Heart right ventricle (tissue), 16 donors: ENCODE data around the gene TNFRSF6B. TPM values are rescaled to one million over a fixed set of nuclear protein-coding genes. Genes with fewer than 3 reads are reported as not detected.
A peak's percentile ranks its signal among the peaks of the same experiment; 100 is the strongest.

Experiments
- ATAC-seq, 8 donors: fragments of 200-7000 bp; cut with Tn5 transposase; one replicate each; pipeline ENCODE4 v1.9.1; 2020; ENCODE audit warnings: mild to moderate bottlenecking in 8 of 8, moderate library complexity in 8 of 8, moderate number of reproducible peaks in 1 of 8
- DNase-seq, 2 donors: peaks; one replicate each; pipeline ENCODE4 v3.0.0-alpha.2; 2020
- H3K27ac ChIP-seq, 10 donors: fragments of 200-600 bp; sonication (generic) in 2 of 10; one replicate each; pipeline versions ENCODE4 v1.5.0 to v1.8.0; 2020 to 2022; ENCODE audit warnings: mild to moderate bottlenecking in 3 of 10
- H3K27me3 ChIP-seq, 7 donors: fragments of 200-600 bp; one replicate each; pipeline ENCODE4 v1.8.0; 2021 to 2022; ENCODE audit warnings: mild to moderate bottlenecking in 2 of 7
- H3K36me3 ChIP-seq, 9 donors: fragments of 200-600 bp; sonication (generic) in 1 of 9; one replicate each; pipeline versions ENCODE4 v1.5.0 to v1.8.0; 2020 to 2022; ENCODE audit warnings: mild to moderate bottlenecking in 2 of 9
- H3K4me1 ChIP-seq, 9 donors: fragments of 200-600 bp; sonication (generic) in 1 of 9; one replicate each; pipeline versions ENCODE4 v1.5.0 to v1.8.0; 2020 to 2022; ENCODE audit warnings: mild to moderate bottlenecking in 4 of 9
- H3K4me3 ChIP-seq, 10 donors: fragments of 200-600 bp; sonication (generic) in 2 of 10; one replicate each; pipeline versions ENCODE4 v1.5.0 to v1.8.0; 2020 to 2022; ENCODE audit warnings: mild to moderate bottlenecking in 7 of 10, moderate library complexity in 2 of 10
- H3K9me3 ChIP-seq, 11 donors: fragments of 200-600 bp in 10 of 11; sonication (generic) in 2 of 11; one replicate each; pipeline versions ENCODE4 v1.5.0 to v1.8.0; 2013 to 2022; ENCODE audit warnings: mild to moderate bottlenecking in 2 of 11, control low read depth in 1 of 11, moderate library complexity in 1 of 11
- CTCF ChIP-seq, 9 donors: fragments of 200-600 bp; sonication (generic) in 2 of 9; IDR thresholded peaks; one replicate each; pipeline versions ENCODE4 v1.5.0 to v1.8.0; 2021 to 2022; ENCODE audit warnings: antibody characterized with exemption in 9 of 9, mild to moderate bottlenecking in 5 of 9, moderate library complexity in 1 of 9
- WGBS, 2 donors: extraction: QIAGEN DNeasy Blood & Tissue Kit; methylation state at CpG; one replicate each; pipeline ENCODE4 v1.1.7; 2013; ENCODE audit warnings: inconsistent platforms in 1 of 2; 5-methylcytosine and 5-hydroxymethylcytosine counted together
- intact Hi-C, 10 donors: fragments of 100-400 bp; cut with DNase I; formaldehyde crosslinking; loops; one replicate each; pipeline versions ENCODE4 v1.11.1 to v1.14.2; 2022
- polyA plus RNA-seq, 2 donors: library from polyadenylated mRNA; stranded (reverse); fragments of 200-250 nt; gene quantifications; one replicate each; pipeline ENCODE4 v1.2.3, GENCODE V29; 2013
- total RNA-seq, 10 donors: library from RNA; stranded (reverse); fragmentation: NEBNext Ultra II Directional in 3 of 10; extraction: Animal tissue kit (Norgen Biotek cat#: 25700) in 3 of 10; gene quantifications; one replicate each; pipeline versions ENCODE4 v1.2.1 to v1.2.4, GENCODE V29; 2021 to 2023
- donor health status: Arrhythmogenic right ventricular cardiomyopathy.
- donor health status: ischemic (EF 13 %, LVEDD 7.1; RV severe dilation, severe dysfunction).
- donor health status: healthy with polysubstance abuse.
- donor health status: DM: no; HTN: yes; CAD: no.
- donor health status: DM: no; HTN: no; CAD: no.
- donor health status: ischemic (EF 25% LVEDD 6.9; RV normal size, moderate dysfunction).
- donor health status: ischemic (EF 25% LVEDD 5.7; RV mildly dilated, moderate dysfunction).
- donor health status: healthy.
- donor health status: DM: yes; HTN: yes; CAD: no.
- donor health status: Ischemic cardiomyopathy.
- donor health status: ischemic (EF 35%, LVEDD 5.7; RV mildly dilated, moderate dysfunction).
- donor health status: nonischemic (EF 11% LVEDD 7.7; RV severe dilation, severe dysfunction).
- donor health status: DM: yes; HTN: yes; CAD: no.
- donor health status: PGD.
- donor health status: ischemic (EF 29% LVEDD 5.4; RV normal size, mild dysfunction).
- donor health status: nonischemic (EF 23%, LVEDD 6.1; RV moderate dilation, normal function).

TNFRSF6B gene
- total and polyA plus RNA-seq, 12 donors: 0.26 to 12.5 (median 0.82) TPM

- no peak for DNase-seq
- H3K4me1 ChIP-seq: peaks cover under 1 to 10% (median 4%) of the 10 kb centered on the region in 9 donors
- H3K27me3 ChIP-seq: no peaks in the 10 kb centered on the region
- WGBS, 2 donors: 93 to 96% methylated on average over 42 to 47 of the region's 47 CpGs
- peaks cover 0 to 90% (median 25%) of the 10 kb centered on the region in 9 donors for H3K36me3 ChIP-seq
- TF ChIP-seq CTCF (IDR thresholded peaks at IDR 0.05): no peak
- no peak overlapping the region for H3K4me3 ChIP-seq
- H3K27ac ChIP-seq: no peak overlapping the region
- ATAC-seq: no peak
- no peaks in the 10 kb centered on the region for H3K9me3 ChIP-seq
- intact Hi-C loops: no loop called here
Observed at GRCh38 chr20:63746751-63747315, 50.4 kb downstream of the TNFRSF6B start.

- WGBS, 2 donors: 70% methylated on average over 13 of the region's 13 CpGs
- ATAC-seq (peak in 3 of 8 donors; percentile 6 to 32 (median 8)), DNase-seq (no peak)
Observed at GRCh38 chr20:63747622-63748069, 51.2 kb downstream of the TNFRSF6B start.

More at GRCh38 chr20:63747622-63748069, 51.2 kb downstream of the TNFRSF6B start:
- Histone ChIP-seq H3K9me3 (no peaks in the 10 kb centered on the region), H3K27me3 (no peaks in the 10 kb centered on the region), H3K36me3 (peaks cover 0 to 90% (median 19%) of the 10 kb centered on the region in 9 donors), H3K4me1 (peaks cover 0 to 3% (median 0%) of the 10 kb centered on the region in 9 donors), H3K27ac (peak overlapping the region in 3 of 10 donors; percentile 33 to 38 (median 37)), H3K4me3 (no peak overlapping the region)
- no peak for TF ChIP-seq CTCF (IDR thresholded peaks at IDR 0.05)
- intact Hi-C loops: no loop called here

Other genes starting within 250 kb of the TNFRSF6B start
- 1 to 10 TPM in 3 of 10 donors, under 1 TPM in 1, not detected in 6; 0.26 to 3.8 (median 1.9) TPM for gene KCNQ2, start 224.0 kb upstream of the TNFRSF6B start, total RNA-seq
- under 1 TPM in 1 of 2 donors, not detected in 1; 0.03 TPM for gene KCNQ2, start 224.0 kb upstream of the TNFRSF6B start, polyA plus RNA-seq
- gene EEF1A2, start 197.6 kb upstream of the TNFRSF6B start, total RNA-seq: 1,000 to 10,000 TPM; 1,074 to 1,437 (median 1,307) TPM
- 1,000 to 10,000 TPM in 1 of 2 donors, 100 to 1,000 TPM in 1; 881 to 1,465 TPM for gene EEF1A2, start 197.6 kb upstream of the TNFRSF6B start, polyA plus RNA-seq
- gene PPDPF, start 175.9 kb upstream of the TNFRSF6B start, total RNA-seq: 100 to 1,000 TPM; 186 to 433 (median 269) TPM
- 100 to 1,000 TPM; 261 to 324 TPM for gene PPDPF, start 175.9 kb upstream of the TNFRSF6B start, polyA plus RNA-seq
- under 1 TPM in 2 of 10 donors, not detected in 8; 0.06 to 0.28 TPM for gene PTK6, start 159.3 kb upstream of the TNFRSF6B start, total RNA-seq
- under 1 TPM in 1 of 2 donors, not detected in 1; 0.03 TPM for gene PTK6, start 159.3 kb upstream of the TNFRSF6B start, polyA plus RNA-seq
- gene SRMS, start 148.9 kb upstream of the TNFRSF6B start, total RNA-seq: not detected
- gene SRMS, start 148.9 kb upstream of the TNFRSF6B start, polyA plus RNA-seq: not detected
- under 1 TPM in 4 of 10 donors, not detected in 6; 0.09 to 0.23 (median 0.16) TPM for gene FNDC11, start 142.5 kb upstream of the TNFRSF6B start, total RNA-seq
- under 1 TPM; 0.19 to 0.29 TPM for gene FNDC11, start 142.5 kb upstream of the TNFRSF6B start, polyA plus RNA-seq
- gene HELZ2, start 122.4 kb upstream of the TNFRSF6B start, total RNA-seq: 10 to 100 TPM; 10.8 to 34.3 (median 12.7) TPM
- gene HELZ2, start 122.4 kb upstream of the TNFRSF6B start, polyA plus RNA-seq: 10 to 100 TPM in 1 of 2 donors, 1 to 10 TPM in 1; 4.8 to 12.2 TPM
- 1 to 10 TPM; 4.9 to 7.5 (median 5.8) TPM for gene GMEB2, start 69.6 kb upstream of the TNFRSF6B start, total RNA-seq
- gene GMEB2, start 69.6 kb upstream of the TNFRSF6B start, polyA plus RNA-seq: 1 to 10 TPM; 6.0 to 8.2 TPM
- gene STMN3, start 43.2 kb upstream of the TNFRSF6B start, total RNA-seq: 1 to 10 TPM; 1.7 to 9.9 (median 3.9) TPM
- gene STMN3, start 43.2 kb upstream of the TNFRSF6B start, polyA plus RNA-seq: 1 to 10 TPM; 9.7 TPM
- gene RTEL1, start 38.3 kb upstream of the TNFRSF6B start, total RNA-seq: 10 to 100 TPM in 5 of 10 donors, 1 to 10 TPM in 5; 6.1 to 14.5 (median 10.3) TPM
- 10 to 100 TPM in 1 of 2 donors, 1 to 10 TPM in 1; 5.3 to 18.8 TPM for gene RTEL1, start 38.3 kb upstream of the TNFRSF6B start, polyA plus RNA-seq
- gene ARFRP1, start 11.3 kb downstream of the TNFRSF6B start, total RNA-seq: 10 to 100 TPM; 34.9 to 51.6 (median 38.8) TPM
- gene ARFRP1, start 11.3 kb downstream of the TNFRSF6B start, polyA plus RNA-seq: 10 to 100 TPM; 43.2 to 59.1 TPM
- gene ZGPAT, start 11.4 kb downstream of the TNFRSF6B start, total RNA-seq: 10 to 100 TPM; 11.8 to 21.7 (median 14.7) TPM
- gene ZGPAT, start 11.4 kb downstream of the TNFRSF6B start, polyA plus RNA-seq: 10 to 100 TPM; 26.5 to 44.7 TPM
- gene LIME1, start 40.0 kb downstream of the TNFRSF6B start, total RNA-seq: 1 to 10 TPM in 9 of 10 donors, under 1 TPM in 1; 0.79 to 4.1 (median 2.7) TPM
- 10 to 100 TPM in 1 of 2 donors, 1 to 10 TPM in 1; 4.9 to 15.7 TPM for gene LIME1, start 40.0 kb downstream of the TNFRSF6B start, polyA plus RNA-seq
- 10 to 100 TPM; 64.4 to 85.3 (median 76.8) TPM for gene SLC2A4RG, start 43.1 kb downstream of the TNFRSF6B start, total RNA-seq
- gene SLC2A4RG, start 43.1 kb downstream of the TNFRSF6B start, polyA plus RNA-seq: 100 to 1,000 TPM in 1 of 2 donors, 10 to 100 TPM in 1; 36.3 to 114 TPM
- gene ZBTB46, start 134.6 kb downstream of the TNFRSF6B start, total RNA-seq: 10 to 100 TPM; 10.2 to 25.4 (median 14.7) TPM
- 10 to 100 TPM in 1 of 2 donors, 1 to 10 TPM in 1; 5.6 to 10.3 TPM for gene ZBTB46, start 134.6 kb downstream of the TNFRSF6B start, polyA plus RNA-seq
- gene ABHD16B, start 164.8 kb downstream of the TNFRSF6B start, total RNA-seq: not detected
- gene ABHD16B, start 164.8 kb downstream of the TNFRSF6B start, polyA plus RNA-seq: under 1 TPM; 0.32 to 0.59 TPM
- gene TPD52L2, start 168.6 kb downstream of the TNFRSF6B start, total RNA-seq: 10 to 100 TPM; 60.1 to 83.0 (median 72.8) TPM
- 100 to 1,000 TPM in 1 of 2 donors, 10 to 100 TPM in 1; 50.6 to 119 TPM for gene TPD52L2, start 168.6 kb downstream of the TNFRSF6B start, polyA plus RNA-seq
- gene DNAJC5, start 198.5 kb downstream of the TNFRSF6B start, total RNA-seq: 10 to 100 TPM; 32.8 to 52.2 (median 38.5) TPM
- gene DNAJC5, start 198.5 kb downstream of the TNFRSF6B start, polyA plus RNA-seq: 10 to 100 TPM; 19.5 to 23.8 TPM